Epithelial cell of esophagus (primary cell): ENCODE results near the gene FMO1.

Experiments
- DNase-seq: peaks from one replicate; pipeline ENCODE4 v3.0.0; 2010; ENCODE audit warnings: low read depth
- H3K4me3 ChIP-seq: 2 replicates; pipeline ENCODE4 v1.5.1; 2011; ENCODE audit warnings: mild to moderate bottlenecking, low read length, control low read depth
- TF ChIP-seq, protein P1 (sequence below): IDR thresholded peaks from 2 replicates; pipeline ENCODE4 v1.5.1; 2011; ENCODE audit warnings: low read depth, mild to moderate bottlenecking, low read length, control low read depth, inconsistent platforms; ENCODE audit not compliant: insufficient read depth; ENCODE audit errors: missing control alignments

The FMO1 gene

DNA sequence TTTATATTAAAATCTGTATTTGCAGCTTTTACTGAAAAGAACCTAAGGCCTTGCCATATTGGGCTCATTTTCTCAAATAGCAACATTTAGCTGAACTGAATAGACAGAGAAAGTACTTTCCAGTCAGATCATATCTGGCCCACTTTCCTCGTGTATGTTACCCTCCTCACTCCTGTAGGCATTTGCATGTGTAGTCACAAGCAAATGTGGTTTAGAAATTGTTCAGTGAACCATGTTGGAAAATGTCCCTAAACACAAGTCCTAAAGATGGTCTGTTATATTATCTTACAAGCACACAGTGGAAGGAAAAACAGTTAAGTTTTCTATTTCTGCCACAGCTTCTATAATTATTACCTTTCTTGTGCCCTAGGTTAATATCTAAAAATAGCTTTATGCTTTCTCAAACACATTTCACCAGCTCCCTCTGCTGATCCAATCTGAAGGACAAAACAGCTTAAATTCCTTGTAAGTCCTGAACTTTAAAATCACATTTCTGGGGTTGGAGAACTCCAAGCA, 65.1 kb downstream of the FMO1 start:
- no peak for DNase-seq
- TF ChIP-seq, protein P1, sequence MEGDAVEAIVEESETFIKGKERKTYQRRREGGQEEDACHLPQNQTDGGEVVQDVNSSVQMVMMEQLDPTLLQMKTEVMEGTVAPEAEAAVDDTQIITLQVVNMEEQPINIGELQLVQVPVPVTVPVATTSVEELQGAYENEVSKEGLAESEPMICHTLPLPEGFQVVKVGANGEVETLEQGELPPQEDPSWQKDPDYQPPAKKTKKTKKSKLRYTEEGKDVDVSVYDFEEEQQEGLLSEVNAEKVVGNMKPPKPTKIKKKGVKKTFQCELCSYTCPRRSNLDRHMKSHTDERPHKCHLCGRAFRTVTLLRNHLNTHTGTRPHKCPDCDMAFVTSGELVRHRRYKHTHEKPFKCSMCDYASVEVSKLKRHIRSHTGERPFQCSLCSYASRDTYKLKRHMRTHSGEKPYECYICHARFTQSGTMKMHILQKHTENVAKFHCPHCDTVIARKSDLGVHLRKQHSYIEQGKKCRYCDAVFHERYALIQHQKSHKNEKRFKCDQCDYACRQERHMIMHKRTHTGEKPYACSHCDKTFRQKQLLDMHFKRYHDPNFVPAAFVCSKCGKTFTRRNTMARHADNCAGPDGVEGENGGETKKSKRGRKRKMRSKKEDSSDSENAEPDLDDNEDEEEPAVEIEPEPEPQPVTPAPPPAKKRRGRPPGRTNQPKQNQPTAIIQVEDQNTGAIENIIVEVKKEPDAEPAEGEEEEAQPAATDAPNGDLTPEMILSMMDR = no peak
- H3K4me3 ChIP-seq = no peak overlapping the region

DNA sequence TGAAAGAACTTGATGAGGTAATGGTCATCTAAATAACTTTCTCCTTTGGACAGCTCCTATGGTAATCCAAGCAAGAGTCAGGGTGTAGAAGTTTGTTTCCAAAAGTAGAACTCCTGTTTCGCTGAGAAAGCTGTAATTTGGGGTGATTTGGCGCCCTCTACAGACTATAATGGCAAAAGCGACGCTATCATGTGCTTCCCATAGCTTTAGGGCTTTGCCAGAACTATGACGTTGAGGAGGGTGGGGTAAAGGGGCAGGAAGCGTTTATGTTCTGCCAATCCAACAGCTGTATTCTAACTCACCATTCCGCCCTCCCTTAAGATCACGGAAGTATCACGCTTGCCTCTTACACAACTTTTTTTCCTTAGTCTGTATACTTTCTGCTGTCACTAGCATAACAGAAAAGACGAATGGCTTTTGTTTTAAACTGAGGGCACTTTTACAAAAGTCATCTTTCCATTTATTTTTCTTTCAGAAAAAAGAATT, 65.6 kb downstream of the FMO1 start, which contains the start of gene FMO4:
Gene FMO4, plus strand, starts transcription at position 349 of the 486 bp plus-strand sequence. CDS start 5,643 bp downstream, outside the sequence.
- peak; percentile 99 for DNase-seq

DNA sequence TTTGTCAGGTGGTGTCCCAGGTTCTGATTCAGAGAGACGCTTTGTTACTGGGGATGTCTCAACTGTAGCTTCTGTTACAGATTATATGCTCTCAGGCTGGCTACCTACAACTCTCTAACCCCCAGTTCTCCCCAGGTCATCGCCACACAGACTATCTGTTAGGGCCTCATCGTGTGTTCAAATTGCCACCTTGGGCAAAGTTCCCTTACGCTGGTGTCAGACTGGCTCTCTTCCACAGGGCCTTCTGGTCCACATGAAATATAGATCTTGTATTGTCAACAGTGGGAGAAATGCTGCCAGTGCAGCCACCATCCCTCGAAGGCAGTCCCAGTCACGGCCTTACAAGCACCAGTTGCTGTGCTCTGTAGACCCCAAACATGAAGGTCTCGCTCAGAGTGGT, 81.0 kb downstream of the FMO1 start:
- TF ChIP-seq, protein P1 = no peak
- no peak overlapping the region for H3K4me3 ChIP-seq
- no peak for DNase-seq

More for the DNA sequence above, 65.6 kb downstream of the FMO1 start, which contains the start of gene FMO4:
- H3K4me3 ChIP-seq = peak within 1 kb of the TSS; percentile 46
- TF ChIP-seq, protein P1 = peak; percentile 83

DNA sequence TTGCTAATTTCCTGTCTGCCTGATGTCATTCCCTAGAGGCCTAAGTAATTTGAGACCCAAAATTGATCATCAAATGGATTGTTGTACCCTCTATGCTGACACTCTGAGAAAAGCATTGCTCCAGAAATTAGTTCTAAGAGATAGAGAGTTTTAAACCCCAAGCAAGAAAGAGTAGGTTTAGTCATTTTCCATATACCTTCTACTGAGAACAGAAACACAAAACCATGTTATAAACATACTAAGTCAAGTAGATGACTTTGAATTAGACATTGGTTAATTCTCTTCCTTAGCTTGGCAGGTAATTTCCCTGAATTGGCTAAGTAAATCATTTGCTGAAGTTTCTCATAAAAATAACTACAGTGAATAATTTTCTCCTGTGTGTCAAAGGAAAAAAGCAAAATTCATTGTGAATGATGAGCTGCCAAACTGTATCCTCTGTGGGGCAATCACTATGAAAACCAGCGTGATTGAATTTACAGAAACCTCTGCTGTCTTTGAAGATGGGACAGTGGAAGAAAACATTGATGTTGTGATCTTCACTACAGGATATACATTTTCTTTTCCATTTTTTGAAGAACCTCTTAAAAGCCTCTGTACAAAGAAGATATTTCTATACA, 85.8 kb downstream of the FMO1 start:
- DNase-seq = no peak
- TF ChIP-seq, protein P1 = no peak
- no peak overlapping the region for H3K4me3 ChIP-seq
